MM.1S (cell line): ENCODE measurements around the gene TMEM79.

Experiments
- EZH2 ChIP-seq: fragments of 300-600 bp; sonication (generic); optimal IDR thresholded peaks from 2 replicates; pipeline ENCODE3; 2017; ENCODE audit warnings: low read depth, mild to moderate bottlenecking, antibody characterized with exemption, low read length, mixed read lengths
- EZH2phosphoT487 ChIP-seq: fragments of 300-600 bp; sonication (generic); IDR thresholded peaks from 2 replicates; pipeline ENCODE4 v1.6.1; 2018; ENCODE audit warnings: antibody characterized with exemption, low read length
- TF ChIP-seq, protein P1 (sequence below): fragments of 300-600 bp; sonication (generic); IDR thresholded peaks from 2 replicates; pipeline ENCODE4 v1.5.1; 2016; ENCODE audit warnings: antibody characterized with exemption, low read length, mixed read lengths

- TF ChIP-seq, protein P1, sequence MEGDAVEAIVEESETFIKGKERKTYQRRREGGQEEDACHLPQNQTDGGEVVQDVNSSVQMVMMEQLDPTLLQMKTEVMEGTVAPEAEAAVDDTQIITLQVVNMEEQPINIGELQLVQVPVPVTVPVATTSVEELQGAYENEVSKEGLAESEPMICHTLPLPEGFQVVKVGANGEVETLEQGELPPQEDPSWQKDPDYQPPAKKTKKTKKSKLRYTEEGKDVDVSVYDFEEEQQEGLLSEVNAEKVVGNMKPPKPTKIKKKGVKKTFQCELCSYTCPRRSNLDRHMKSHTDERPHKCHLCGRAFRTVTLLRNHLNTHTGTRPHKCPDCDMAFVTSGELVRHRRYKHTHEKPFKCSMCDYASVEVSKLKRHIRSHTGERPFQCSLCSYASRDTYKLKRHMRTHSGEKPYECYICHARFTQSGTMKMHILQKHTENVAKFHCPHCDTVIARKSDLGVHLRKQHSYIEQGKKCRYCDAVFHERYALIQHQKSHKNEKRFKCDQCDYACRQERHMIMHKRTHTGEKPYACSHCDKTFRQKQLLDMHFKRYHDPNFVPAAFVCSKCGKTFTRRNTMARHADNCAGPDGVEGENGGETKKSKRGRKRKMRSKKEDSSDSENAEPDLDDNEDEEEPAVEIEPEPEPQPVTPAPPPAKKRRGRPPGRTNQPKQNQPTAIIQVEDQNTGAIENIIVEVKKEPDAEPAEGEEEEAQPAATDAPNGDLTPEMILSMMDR = no peak
- no peak for TF ChIP-seq EZH2
- no peak for TF ChIP-seq EZH2phosphoT487
Observed at GRCh38 chr1:156245451-156246232, 38.5 kb upstream of the TMEM79 start.
